Measurements from ENCODE around the gene AQP3. TPM values are rescaled to one million over a fixed set of nuclear protein-coding genes. Genes with fewer than 3 reads are reported as not detected.
"Not testable (repeated sequence)": the region's sequence is repeated elsewhere in the genome, so short reads cannot be mapped to it uniquely, and the experiment has no call there.

Gene AQP3
- total RNA-seq (256 TPM), polyA plus RNA-seq (129 TPM)
- long read RNA-seq, donor 1, transcript AQP3-201 (6 exons, 1,871 nt) = major isoform, 18 of 21 reads
- long read RNA-seq, donor 1, partial matches to known transcripts = 0 of 21 reads
- long read RNA-seq, donor 1, other reads (novel, unspliced or antisense) = 0 of 21 reads
- long read RNA-seq, donor 2 = 0 reads
- long read RNA-seq, donor 3, transcript AQP3-201 (6 exons, 1,871 nt) = major isoform, 495 of 663 reads
- long read RNA-seq, donor 3, transcript AQP3-205 (3 exons, 898 nt) = minor isoform, 15 of 663 reads
- long read RNA-seq, donor 3, transcript AQP3-204 (2 exons, 2,911 nt) = minor isoform, 5 of 663 reads
- long read RNA-seq, donor 3, partial matches to known transcripts = 77 of 663 reads
- long read RNA-seq, donor 3, other reads (novel, unspliced or antisense) = 65 of 663 reads
- long read RNA-seq, donor 4, transcript AQP3-201 (6 exons, 1,871 nt) = major isoform, 149 of 183 reads
- long read RNA-seq, donor 4, partial matches to known transcripts = 31 of 183 reads
- long read RNA-seq, donor 4, other reads (novel, unspliced or antisense) = 0 of 183 reads
- long read RNA-seq, donor 5, transcript AQP3-201 (6 exons, 1,871 nt) = major isoform, 321 of 384 reads
- long read RNA-seq, donor 5, transcript AQP3-205 (3 exons, 898 nt) = minor isoform, 5 of 384 reads
- long read RNA-seq, donor 5, partial matches to known transcripts = 32 of 384 reads
- long read RNA-seq, donor 5, other reads (novel, unspliced or antisense) = 22 of 384 reads
- long read RNA-seq, donor 6, transcript AQP3-201 (6 exons, 1,871 nt) = major isoform, 128 of 157 reads
- long read RNA-seq, donor 6, partial matches to known transcripts = 26 of 157 reads
- long read RNA-seq, donor 6, other reads (novel, unspliced or antisense) = 0 of 157 reads
- long read RNA-seq, donor 7, transcript AQP3-205 (3 exons, 898 nt) = minor isoform, 6 of 189 reads
- long read RNA-seq, donor 7, transcript AQP3-204 (2 exons, 2,911 nt) = minor isoform, 5 of 189 reads
- long read RNA-seq, donor 7, transcript AQP3-201 (6 exons, 1,871 nt) = major isoform, 153 of 189 reads
- long read RNA-seq, donor 7, partial matches to known transcripts = 22 of 189 reads
- long read RNA-seq, donor 7, other reads (novel, unspliced or antisense) = 0 of 189 reads
- long read RNA-seq, donor 8, transcript AQP3-201 (6 exons, 1,871 nt) = major isoform, 98 of 118 reads
- long read RNA-seq, donor 8, partial matches to known transcripts = 15 of 118 reads
- long read RNA-seq, donor 8, other reads (novel, unspliced or antisense) = 0 of 118 reads
- long read RNA-seq, donor 9, transcript AQP3-201 (6 exons, 1,871 nt) = major isoform, 154 of 203 reads
- long read RNA-seq, donor 9, partial matches to known transcripts = 27 of 203 reads
- long read RNA-seq, donor 9, other reads (novel, unspliced or antisense) = 19 of 203 reads
- long read RNA-seq, donor 10, transcript AQP3-205 (3 exons, 898 nt) = minor isoform, 11 of 373 reads
- long read RNA-seq, donor 10, transcript AQP3-201 (6 exons, 1,871 nt) = major isoform, 267 of 373 reads
- long read RNA-seq, donor 10, transcript AQP3-204 (2 exons, 2,911 nt) = minor isoform, 7 of 373 reads
- long read RNA-seq, donor 10, partial matches to known transcripts = 79 of 373 reads
- long read RNA-seq, donor 10, other reads (novel, unspliced or antisense) = 8 of 373 reads

- WGBS = 2% methylated on average over 50 of the region's 50 CpGs
- Histone ChIP-seq H3K36me3 (ENCODE audit: control insufficient read depth in 2 of 2, insufficient read depth in 2 of 2, low read length in 1 of 2) (peaks cover 29 to 31% of the 10 kb centered on the region in 2 donors), H3K27me3 (ENCODE audit: control insufficient read depth in 2 of 2, insufficient read depth in 1 of 2, low read length in 1 of 2) (peaks cover 0 to 2% of the 10 kb centered on the region in 2 donors), H3K4me1 (ENCODE audit: control insufficient read depth in 2 of 2, insufficient read depth in 2 of 2, low read length in 2 of 2) (peaks cover 30 to 91% of the 10 kb centered on the region in 2 donors), H3K4me3 (ENCODE audit: low read length in 2 of 2) (peak within 1 kb of the TSS; percentile 74 to 100), H3K9me3 (ENCODE audit: control insufficient read depth in 2 of 2, insufficient read depth in 1 of 2, low read length in 1 of 2) (peaks cover 0 to 6% of the 10 kb centered on the region in 2 donors), H3K27ac (ENCODE audit: low read depth in 1 of 2, low read length in 1 of 2) (peak within 1 kb of the TSS; percentile 98 to 99)
- peak in 7 of 9 donors; percentile 63 to 91 (median 79) for DNase-seq (ENCODE audit: low read depth in 6 of 9, low spot score in 9 of 9)
Observed at GRCh38 chr9:33446946-33447798, at the start of gene AQP3. AQP3 (minus strand) TSS chr9:33447593; CDS start chr9:33447530, 63 bp downstream.

GRCh38 chr9:33493819-33494218, 46.4 kb upstream of the AQP3 start:
- DNase-seq (ENCODE audit: low read depth in 6 of 9, low spot score in 9 of 9); H3K27me3 ChIP-seq (ENCODE audit: control insufficient read depth in 2 of 2, insufficient read depth in 1 of 2, low read length in 1 of 2); H3K4me3 ChIP-seq (ENCODE audit: low read length in 2 of 2); H3K9me3 ChIP-seq (ENCODE audit: control insufficient read depth in 2 of 2, insufficient read depth in 1 of 2, low read length in 1 of 2); H3K4me1 ChIP-seq (ENCODE audit: control insufficient read depth in 2 of 2, insufficient read depth in 2 of 2, low read length in 2 of 2); H3K36me3 ChIP-seq (ENCODE audit: control insufficient read depth in 2 of 2, insufficient read depth in 2 of 2, low read length in 1 of 2); H3K27ac ChIP-seq (ENCODE audit: low read depth in 1 of 2, low read length in 1 of 2): not testable (repeated sequence)
- 95% methylated on average over 2 of the region's 2 CpGs for WGBS

DNA sequence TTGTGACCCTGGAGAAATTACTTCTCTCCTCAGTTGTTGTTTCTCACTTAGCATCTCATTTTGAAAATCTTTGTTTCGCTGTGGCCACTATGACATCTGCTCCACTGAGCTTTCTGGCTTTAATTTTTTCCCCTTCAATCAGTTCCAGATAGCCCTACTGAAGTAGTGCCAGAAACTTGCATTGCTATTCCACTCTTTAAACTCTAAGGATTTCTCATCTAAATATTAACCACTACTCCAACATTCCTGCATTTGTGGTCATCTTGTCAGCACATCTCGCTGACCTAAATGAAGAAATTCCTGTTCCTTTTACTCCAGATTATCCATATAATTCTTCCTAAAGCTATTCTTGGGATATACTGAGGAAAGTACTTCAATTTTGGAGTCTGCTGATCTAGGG, 41.7 kb upstream of the AQP3 start:
- no peaks in the 10 kb centered on the region for H3K4me1 ChIP-seq (ENCODE audit: control insufficient read depth in 2 of 2, insufficient read depth in 2 of 2, low read length in 2 of 2)
- H3K9me3 ChIP-seq (ENCODE audit: control insufficient read depth in 2 of 2, insufficient read depth in 1 of 2, low read length in 1 of 2) = no peaks in the 10 kb centered on the region
- DNase-seq (ENCODE audit: low read depth in 6 of 9, low spot score in 9 of 9) = no peak
- H3K27ac ChIP-seq (ENCODE audit: low read depth in 1 of 2, low read length in 1 of 2) = no peak overlapping the region
- H3K36me3 ChIP-seq (ENCODE audit: control insufficient read depth in 2 of 2, insufficient read depth in 2 of 2, low read length in 1 of 2) = peaks cover 0 to 3% of the 10 kb centered on the region in 2 donors
- WGBS = 98% methylated on average over 2 of the region's 2 CpGs
- no peaks in the 10 kb centered on the region for H3K27me3 ChIP-seq (ENCODE audit: control insufficient read depth in 2 of 2, insufficient read depth in 1 of 2, low read length in 1 of 2)
- H3K4me3 ChIP-seq (ENCODE audit: low read length in 2 of 2) = no peak overlapping the region

DNA sequence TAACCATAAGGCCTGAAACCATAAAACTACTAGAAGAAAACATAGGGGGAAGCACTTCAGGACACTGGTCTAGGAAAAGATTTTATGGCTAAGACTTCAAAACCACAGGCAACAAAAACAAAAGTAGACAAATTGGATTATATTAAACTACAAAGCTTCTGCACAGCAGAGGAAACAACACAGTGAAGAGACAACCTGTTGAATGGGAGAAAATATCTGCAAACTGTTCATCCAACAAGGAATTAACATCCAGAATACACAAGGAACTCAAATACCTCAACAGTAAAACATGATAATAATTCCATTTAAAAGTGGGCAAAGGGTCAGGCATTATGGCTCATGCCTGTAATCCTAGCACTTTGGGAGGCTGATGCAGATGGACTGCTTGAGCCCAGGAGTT, 37.9 kb upstream of the AQP3 start:
- not testable (repeated sequence) for H3K9me3 ChIP-seq (ENCODE audit: control insufficient read depth in 2 of 2, insufficient read depth in 1 of 2, low read length in 1 of 2); H3K36me3 ChIP-seq (ENCODE audit: control insufficient read depth in 2 of 2, insufficient read depth in 2 of 2, low read length in 1 of 2); DNase-seq (ENCODE audit: low read depth in 6 of 9, low spot score in 9 of 9); H3K4me3 ChIP-seq (ENCODE audit: low read length in 2 of 2); H3K4me1 ChIP-seq (ENCODE audit: control insufficient read depth in 2 of 2, insufficient read depth in 2 of 2, low read length in 2 of 2); H3K27me3 ChIP-seq (ENCODE audit: control insufficient read depth in 2 of 2, insufficient read depth in 1 of 2, low read length in 1 of 2); H3K27ac ChIP-seq (ENCODE audit: low read depth in 1 of 2, low read length in 1 of 2)

GRCh38 chr9:33480976-33481375, 33.6 kb upstream of the AQP3 start:
- H3K27me3 ChIP-seq (ENCODE audit: control insufficient read depth in 2 of 2, insufficient read depth in 1 of 2, low read length in 1 of 2) = no peaks in the 10 kb centered on the region
- no peak overlapping the region for H3K27ac ChIP-seq (ENCODE audit: low read depth in 1 of 2, low read length in 1 of 2)
- H3K4me1 ChIP-seq (ENCODE audit: control insufficient read depth in 2 of 2, insufficient read depth in 2 of 2, low read length in 2 of 2) = no peaks in the 10 kb centered on the region
- WGBS = 98% methylated on average over 6 of the region's 6 CpGs
- no peak for DNase-seq (ENCODE audit: low read depth in 6 of 9, low spot score in 9 of 9)
- H3K9me3 ChIP-seq (ENCODE audit: control insufficient read depth in 2 of 2, insufficient read depth in 1 of 2, low read length in 1 of 2) = no peaks in the 10 kb centered on the region
- no peak overlapping the region for H3K4me3 ChIP-seq (ENCODE audit: low read length in 2 of 2)
- H3K36me3 ChIP-seq (ENCODE audit: control insufficient read depth in 2 of 2, insufficient read depth in 2 of 2, low read length in 1 of 2) = no peaks in the 10 kb centered on the region

DNA sequence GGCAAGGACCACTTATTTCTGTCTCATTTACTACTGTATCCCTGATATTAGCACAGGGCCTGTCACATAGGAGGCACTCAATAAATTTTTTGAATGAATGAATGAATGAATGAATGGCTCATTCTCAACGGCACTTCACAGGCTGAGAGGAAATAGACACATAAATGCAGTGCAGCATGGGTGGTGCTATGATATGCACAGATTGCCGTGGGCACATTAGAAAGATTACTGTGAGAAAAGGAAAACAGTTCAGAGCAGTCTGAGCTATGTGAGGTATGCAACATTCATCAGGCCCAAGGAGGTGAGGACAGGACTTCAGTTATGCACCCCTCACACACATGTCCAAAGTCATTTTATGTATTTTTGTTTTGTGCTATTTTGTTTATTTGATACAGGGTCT, 32.7 kb upstream of the AQP3 start:
- no peaks in the 10 kb centered on the region for H3K9me3 ChIP-seq (ENCODE audit: control insufficient read depth in 2 of 2, insufficient read depth in 1 of 2, low read length in 1 of 2)
- WGBS = 93% methylated on average over 2 of the region's 2 CpGs
- no peak overlapping the region for H3K27ac ChIP-seq (ENCODE audit: low read depth in 1 of 2, low read length in 1 of 2)
- no peak overlapping the region for H3K4me3 ChIP-seq (ENCODE audit: low read length in 2 of 2)
- no peaks in the 10 kb centered on the region for H3K27me3 ChIP-seq (ENCODE audit: control insufficient read depth in 2 of 2, insufficient read depth in 1 of 2, low read length in 1 of 2)
- no peaks in the 10 kb centered on the region for H3K4me1 ChIP-seq (ENCODE audit: control insufficient read depth in 2 of 2, insufficient read depth in 2 of 2, low read length in 2 of 2)
- H3K36me3 ChIP-seq (ENCODE audit: control insufficient read depth in 2 of 2, insufficient read depth in 2 of 2, low read length in 1 of 2) = no peaks in the 10 kb centered on the region
- DNase-seq (ENCODE audit: low read depth in 6 of 9, low spot score in 9 of 9) = no peak

- Histone ChIP-seq H3K4me1 (ENCODE audit: control insufficient read depth in 2 of 2, insufficient read depth in 2 of 2, low read length in 2 of 2) (peaks cover 10 to 21% of the 10 kb centered on the region in 2 donors), H3K36me3 (ENCODE audit: control insufficient read depth in 2 of 2, insufficient read depth in 2 of 2, low read length in 1 of 2) (peaks cover 8 to 10% of the 10 kb centered on the region in 2 donors), H3K27ac (ENCODE audit: low read depth in 1 of 2, low read length in 1 of 2) (no peak overlapping the region), H3K4me3 (ENCODE audit: low read length in 2 of 2) (no peak overlapping the region), H3K27me3 (ENCODE audit: control insufficient read depth in 2 of 2, insufficient read depth in 1 of 2, low read length in 1 of 2) (no peaks in the 10 kb centered on the region), H3K9me3 (ENCODE audit: control insufficient read depth in 2 of 2, insufficient read depth in 1 of 2, low read length in 1 of 2) (no peaks in the 10 kb centered on the region)
- 97% methylated on average over 10 of the region's 10 CpGs for WGBS
- no peak for DNase-seq (ENCODE audit: low read depth in 6 of 9, low spot score in 9 of 9)
Observed at GRCh38 chr9:33476503-33476902, 29.1 kb upstream of the AQP3 start.

- Histone ChIP-seq H3K36me3 (ENCODE audit: control insufficient read depth in 2 of 2, insufficient read depth in 2 of 2, low read length in 1 of 2) (peaks cover 13 to 14% of the 10 kb centered on the region in 2 donors), H3K27ac (ENCODE audit: low read depth in 1 of 2, low read length in 1 of 2) (no peak overlapping the region), H3K4me1 (ENCODE audit: control insufficient read depth in 2 of 2, insufficient read depth in 2 of 2, low read length in 2 of 2) (peaks cover 10 to 21% of the 10 kb centered on the region in 2 donors), H3K9me3 (ENCODE audit: control insufficient read depth in 2 of 2, insufficient read depth in 1 of 2, low read length in 1 of 2) (no peaks in the 10 kb centered on the region), H3K27me3 (ENCODE audit: control insufficient read depth in 2 of 2, insufficient read depth in 1 of 2, low read length in 1 of 2) (no peaks in the 10 kb centered on the region), H3K4me3 (ENCODE audit: low read length in 2 of 2) (no peak overlapping the region)
- no peak for DNase-seq (ENCODE audit: low read depth in 6 of 9, low spot score in 9 of 9)
- 98% methylated on average over 1 of the region's 1 CpG for WGBS
Observed at GRCh38 chr9:33475357-33475756, 28.0 kb upstream of the AQP3 start.
